Endothelial cell of umbilical vein (primary cell): ENCODE measurements around the gene DHX29.

Experiments used
- CTCF ChIP-seq, 2 donors: IDR thresholded peaks; 1 replicate in 1 of 2; 2 replicates in 1 of 2; pipeline ENCODE4 v1.5.1; 2011; ENCODE audit warnings: low read length in 2 of 2, mild to moderate bottlenecking in 2 of 2, moderate library complexity in 2 of 2, control low read depth in 1 of 2, inconsistent platforms in 1 of 2, low read depth in 1 of 2; ENCODE audit not compliant: insufficient read depth in 1 of 2; ENCODE audit errors: extremely low read depth in 1 of 2
- EZH2 ChIP-seq: IDR thresholded peaks from 2 replicates; pipeline ENCODE4 v1.6.1; 2012; ENCODE audit warnings: borderline replicate concordance, low read depth, mild to moderate bottlenecking, moderate library complexity, low read length, inconsistent platforms; ENCODE audit not compliant: severe bottlenecking
- FOS ChIP-seq: IDR thresholded peaks from 2 replicates; pipeline ENCODE4 v1.6.1; 2011; ENCODE audit warnings: mild to moderate bottlenecking, low read length, moderate library complexity, borderline replicate concordance; ENCODE audit not compliant: insufficient read depth
- MAX ChIP-seq: IDR thresholded peaks from 2 replicates; pipeline ENCODE4 v1.6.1; 2011; ENCODE audit not compliant: insufficient read depth, insufficient read length
- MYC ChIP-seq: IDR thresholded peaks from one replicate; pipeline ENCODE4 v1.6.1; 2011; ENCODE audit warnings: mild to moderate bottlenecking, low read depth, low read length
- POLR2A ChIP-seq: IDR thresholded peaks from 2 replicates; pipeline ENCODE4 v1.6.1; 2012; ENCODE audit warnings: low read depth, mild to moderate bottlenecking, control low read depth, low read length
- POLR2AphosphoS5 ChIP-seq: IDR thresholded peaks from 2 replicates; pipeline ENCODE4 v1.6.1; 2012; ENCODE audit warnings: low read depth, mild to moderate bottlenecking, control low read depth, low read length, moderate library complexity; ENCODE audit not compliant: insufficient read depth

- TF ChIP-seq POLR2AphosphoS5 (no peak), POLR2A (no peak), MAX (no peak), CTCF (IDR thresholded peaks at IDR 0.05; ENCODE audit: extremely low read depth in 1 of 2, insufficient read depth in 1 of 2, low read depth in 1 of 2, low read length in 2 of 2) (no peak), EZH2 (no peak), MYC (no peak), FOS (no peak)
These were observed 82.1 kb downstream of the DHX29 start for GRCh38 chr5:55225346-55225745.
